Measurements from ENCODE around the gene PTPRH. TPM values are rescaled to one million over a fixed set of nuclear protein-coding genes. Genes with fewer than 3 reads are reported as not detected.

PTPRH gene
- polyA plus RNA-seq, 1 donor from 2014 or later = 0.54 TPM

DNA sequence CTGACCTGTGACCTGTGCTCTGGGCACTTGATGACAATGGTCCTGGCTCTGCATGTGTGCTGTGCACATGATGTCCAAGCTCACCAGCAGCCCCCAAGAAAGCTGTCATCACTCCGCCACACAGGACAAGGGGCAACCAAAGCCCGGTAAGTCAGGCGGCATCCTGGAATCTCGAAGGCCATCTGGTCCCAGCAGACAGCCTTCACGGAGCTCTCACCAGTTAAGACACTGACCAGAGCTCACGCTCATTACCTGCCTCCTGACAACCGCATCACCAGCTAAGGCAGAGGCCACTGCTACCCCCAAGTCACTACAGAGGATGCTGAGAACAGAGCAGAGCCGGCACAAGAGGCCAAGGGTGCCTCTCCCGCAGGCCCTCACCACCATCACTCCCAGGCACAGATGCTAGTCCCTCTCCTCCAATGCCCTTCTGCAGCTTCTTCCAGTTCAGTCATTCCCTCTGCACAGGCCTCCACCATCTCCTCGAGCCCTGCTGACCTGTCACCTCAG is 38.9 kb upstream of the PTPRH start:
- Histone ChIP-seq H2AFZ (ENCODE audit: low read depth, low read length) (no peak overlapping the region), H3F3A (ENCODE audit: insufficient read depth, low read length, poor library complexity, severe bottlenecking) (no peaks in the 10 kb centered on the region), H3K27ac (ENCODE audit: low read length) (no peak overlapping the region), H3K9me2 (ENCODE audit: insufficient read depth, low read length) (no peaks in the 10 kb centered on the region), H4K20me1 (ENCODE audit: insufficient read depth) (no peaks in the 10 kb centered on the region), H3K9ac (ENCODE audit: low read length) (no peak overlapping the region), H3K79me2 (replicated peaks; ENCODE audit: insufficient read depth, low read length) (peaks cover 33% of the 10 kb centered on the region), H3K27me3 (ENCODE audit: insufficient read depth, low read depth, low read length) (no peaks in the 10 kb centered on the region), H3K9me3 (ENCODE audit: low read length) (no peaks in the 10 kb centered on the region), H3K4me3 (ENCODE audit: low read length) (no peak overlapping the region), H3K36me3 (ENCODE audit: insufficient read depth, low read length) (no peaks in the 10 kb centered on the region), H3K4me2 (ENCODE audit: low read length) (no peak overlapping the region)
- TF ChIP-seq POLR2AphosphoS5 (IDR thresholded peaks at IDR 0.05) (no peak), TAF1 (IDR thresholded peaks at IDR 0.05; ENCODE audit: low read depth) (no peak), RAD21 (conservative IDR thresholded peaks at IDR 0.05) (no peak), SMC3 (conservative IDR thresholded peaks at IDR 0.05; ENCODE audit: poor library complexity) (no peak), EP300 (conservative IDR thresholded peaks at IDR 0.05; ENCODE audit: poor library complexity, severe bottlenecking) (no peak), MXI1 (conservative IDR thresholded peaks at IDR 0.05; ENCODE audit: poor library complexity, severe bottlenecking) (no peak), EZH2 (IDR thresholded peaks at IDR 0.05; ENCODE audit: borderline replicate concordance, insufficient read depth, low read length, poor library complexity, severe bottlenecking) (no peak)
- TF ChIP-seq, protein P1, sequence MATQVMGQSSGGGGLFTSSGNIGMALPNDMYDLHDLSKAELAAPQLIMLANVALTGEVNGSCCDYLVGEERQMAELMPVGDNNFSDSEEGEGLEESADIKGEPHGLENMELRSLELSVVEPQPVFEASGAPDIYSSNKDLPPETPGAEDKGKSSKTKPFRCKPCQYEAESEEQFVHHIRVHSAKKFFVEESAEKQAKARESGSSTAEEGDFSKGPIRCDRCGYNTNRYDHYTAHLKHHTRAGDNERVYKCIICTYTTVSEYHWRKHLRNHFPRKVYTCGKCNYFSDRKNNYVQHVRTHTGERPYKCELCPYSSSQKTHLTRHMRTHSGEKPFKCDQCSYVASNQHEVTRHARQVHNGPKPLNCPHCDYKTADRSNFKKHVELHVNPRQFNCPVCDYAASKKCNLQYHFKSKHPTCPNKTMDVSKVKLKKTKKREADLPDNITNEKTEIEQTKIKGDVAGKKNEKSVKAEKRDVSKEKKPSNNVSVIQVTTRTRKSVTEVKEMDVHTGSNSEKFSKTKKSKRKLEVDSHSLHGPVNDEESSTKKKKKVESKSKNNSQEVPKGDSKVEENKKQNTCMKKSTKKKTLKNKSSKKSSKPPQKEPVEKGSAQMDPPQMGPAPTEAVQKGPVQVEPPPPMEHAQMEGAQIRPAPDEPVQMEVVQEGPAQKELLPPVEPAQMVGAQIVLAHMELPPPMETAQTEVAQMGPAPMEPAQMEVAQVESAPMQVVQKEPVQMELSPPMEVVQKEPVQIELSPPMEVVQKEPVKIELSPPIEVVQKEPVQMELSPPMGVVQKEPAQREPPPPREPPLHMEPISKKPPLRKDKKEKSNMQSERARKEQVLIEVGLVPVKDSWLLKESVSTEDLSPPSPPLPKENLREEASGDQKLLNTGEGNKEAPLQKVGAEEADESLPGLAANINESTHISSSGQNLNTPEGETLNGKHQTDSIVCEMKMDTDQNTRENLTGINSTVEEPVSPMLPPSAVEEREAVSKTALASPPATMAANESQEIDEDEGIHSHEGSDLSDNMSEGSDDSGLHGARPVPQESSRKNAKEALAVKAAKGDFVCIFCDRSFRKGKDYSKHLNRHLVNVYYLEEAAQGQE (IDR thresholded peaks at IDR 0.05; ENCODE audit: borderline replicate concordance) = no peak
- TF ChIP-seq, protein P2, sequence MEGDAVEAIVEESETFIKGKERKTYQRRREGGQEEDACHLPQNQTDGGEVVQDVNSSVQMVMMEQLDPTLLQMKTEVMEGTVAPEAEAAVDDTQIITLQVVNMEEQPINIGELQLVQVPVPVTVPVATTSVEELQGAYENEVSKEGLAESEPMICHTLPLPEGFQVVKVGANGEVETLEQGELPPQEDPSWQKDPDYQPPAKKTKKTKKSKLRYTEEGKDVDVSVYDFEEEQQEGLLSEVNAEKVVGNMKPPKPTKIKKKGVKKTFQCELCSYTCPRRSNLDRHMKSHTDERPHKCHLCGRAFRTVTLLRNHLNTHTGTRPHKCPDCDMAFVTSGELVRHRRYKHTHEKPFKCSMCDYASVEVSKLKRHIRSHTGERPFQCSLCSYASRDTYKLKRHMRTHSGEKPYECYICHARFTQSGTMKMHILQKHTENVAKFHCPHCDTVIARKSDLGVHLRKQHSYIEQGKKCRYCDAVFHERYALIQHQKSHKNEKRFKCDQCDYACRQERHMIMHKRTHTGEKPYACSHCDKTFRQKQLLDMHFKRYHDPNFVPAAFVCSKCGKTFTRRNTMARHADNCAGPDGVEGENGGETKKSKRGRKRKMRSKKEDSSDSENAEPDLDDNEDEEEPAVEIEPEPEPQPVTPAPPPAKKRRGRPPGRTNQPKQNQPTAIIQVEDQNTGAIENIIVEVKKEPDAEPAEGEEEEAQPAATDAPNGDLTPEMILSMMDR (IDR thresholded peaks at IDR 0.05; ENCODE audit: poor library complexity, severe bottlenecking) = no peak

DNA sequence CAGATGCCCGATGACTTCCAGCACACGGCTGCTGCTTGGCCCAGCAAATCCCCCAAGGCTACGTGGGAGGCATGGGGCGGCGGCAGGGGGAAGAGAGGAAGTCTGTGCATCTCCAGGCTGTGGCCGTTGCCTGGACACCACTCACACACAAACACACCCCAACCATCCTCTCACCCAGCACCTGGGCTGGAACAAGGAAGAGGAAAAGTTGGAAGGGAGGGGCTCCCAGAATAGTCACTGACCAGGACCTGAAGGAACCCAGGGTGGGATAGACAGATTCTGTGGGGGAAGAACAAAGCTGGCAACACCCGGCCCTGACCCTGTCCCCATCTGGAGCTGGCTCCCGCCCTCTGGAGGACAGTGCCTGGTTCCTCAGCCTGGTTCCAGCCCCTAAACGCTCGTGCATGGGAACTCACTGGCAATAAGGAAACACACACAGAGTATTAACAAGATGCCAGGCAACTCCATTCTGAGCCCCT is 38.4 kb upstream of the PTPRH start:
- Histone ChIP-seq H3K36me3 (ENCODE audit: insufficient read depth, low read length) (no peaks in the 10 kb centered on the region), H2AFZ (ENCODE audit: low read depth, low read length) (no peak overlapping the region), H3K79me2 (replicated peaks; ENCODE audit: insufficient read depth, low read length) (peaks cover 27% of the 10 kb centered on the region), H3K4me3 (ENCODE audit: low read length) (no peak overlapping the region), H3K9me3 (ENCODE audit: low read length) (no peaks in the 10 kb centered on the region), H3K27ac (ENCODE audit: low read length) (no peak overlapping the region), H4K20me1 (ENCODE audit: insufficient read depth) (no peaks in the 10 kb centered on the region), H3K4me2 (ENCODE audit: low read length) (no peak overlapping the region), H3K9ac (ENCODE audit: low read length) (no peak overlapping the region), H3F3A (ENCODE audit: insufficient read depth, low read length, poor library complexity, severe bottlenecking) (no peaks in the 10 kb centered on the region), H3K27me3 (ENCODE audit: insufficient read depth, low read depth, low read length) (no peaks in the 10 kb centered on the region), H3K9me2 (ENCODE audit: insufficient read depth, low read length) (no peaks in the 10 kb centered on the region)
- TF ChIP-seq EP300 (conservative IDR thresholded peaks at IDR 0.05; ENCODE audit: poor library complexity, severe bottlenecking) (no peak), MXI1 (conservative IDR thresholded peaks at IDR 0.05; ENCODE audit: poor library complexity, severe bottlenecking) (no peak), POLR2AphosphoS5 (IDR thresholded peaks at IDR 0.05) (no peak), RAD21 (conservative IDR thresholded peaks at IDR 0.05) (no peak), EZH2 (IDR thresholded peaks at IDR 0.05; ENCODE audit: borderline replicate concordance, insufficient read depth, low read length, poor library complexity, severe bottlenecking) (no peak), SMC3 (conservative IDR thresholded peaks at IDR 0.05; ENCODE audit: poor library complexity) (no peak), TAF1 (IDR thresholded peaks at IDR 0.05; ENCODE audit: low read depth) (no peak)
- TF ChIP-seq, protein P1 (IDR thresholded peaks at IDR 0.05; ENCODE audit: borderline replicate concordance) = no peak
- TF ChIP-seq, protein P2 (IDR thresholded peaks at IDR 0.05; ENCODE audit: poor library complexity, severe bottlenecking) = no peak

Measured in neural cell (in vitro differentiated cells).